Uterus (tissue), 2 donors: ENCODE results near the gene COL4A2.

Experiments used
- POLR2A ChIP-seq, 2 donors: fragments of 450-650 bp; IDR thresholded peaks; one replicate each; pipeline ENCODE4 v1.6.1; 2016; ENCODE audit warnings: antibody characterized with exemption in 2 of 2, mild to moderate bottlenecking in 1 of 2, moderate library complexity in 1 of 2
- TF ChIP-seq, protein P1 (sequence below), 4 experiments: fragments of 200-600 bp in 2 of 4; fragments of 450-650 bp in 2 of 4; sonication (generic) in 2 of 4; IDR thresholded peaks; one replicate each; pipeline ENCODE4 v1.5.1; 2016 to 2019; ENCODE audit warnings: antibody characterized with exemption in 4 of 4, mild to moderate bottlenecking in 2 of 4, moderate library complexity in 1 of 4

DNA sequence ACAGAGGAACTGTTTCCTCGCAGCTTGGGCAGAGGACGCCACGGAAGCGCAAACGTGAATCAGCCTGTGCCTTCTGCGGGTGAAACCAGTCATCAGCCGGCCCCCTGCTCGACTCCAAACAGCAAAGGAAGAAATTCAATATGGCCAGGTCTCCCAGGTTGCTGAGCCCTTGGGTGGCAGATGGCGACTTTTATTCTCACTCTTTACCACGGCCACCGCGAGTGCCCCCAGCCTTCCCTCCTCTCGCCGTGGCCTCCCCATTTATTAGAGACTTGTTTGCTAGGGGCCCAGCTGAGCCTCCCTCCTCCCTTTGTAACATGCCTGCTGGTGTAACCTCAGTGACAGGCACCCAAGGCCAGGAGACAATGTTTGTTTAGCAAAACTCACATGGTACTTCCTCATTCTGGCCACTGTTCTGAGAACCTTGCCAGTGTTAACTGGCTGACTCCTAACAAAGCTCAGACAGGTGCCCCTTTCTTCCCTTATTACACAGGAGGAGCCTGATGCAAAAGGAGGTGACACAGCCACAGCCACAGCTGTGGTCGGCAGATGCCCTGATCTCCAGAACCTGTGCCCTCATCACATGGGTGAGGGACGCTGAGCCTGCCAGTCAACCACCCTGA, 248.6 kb downstream of the COL4A2 start:
- TF ChIP-seq, protein P1, sequence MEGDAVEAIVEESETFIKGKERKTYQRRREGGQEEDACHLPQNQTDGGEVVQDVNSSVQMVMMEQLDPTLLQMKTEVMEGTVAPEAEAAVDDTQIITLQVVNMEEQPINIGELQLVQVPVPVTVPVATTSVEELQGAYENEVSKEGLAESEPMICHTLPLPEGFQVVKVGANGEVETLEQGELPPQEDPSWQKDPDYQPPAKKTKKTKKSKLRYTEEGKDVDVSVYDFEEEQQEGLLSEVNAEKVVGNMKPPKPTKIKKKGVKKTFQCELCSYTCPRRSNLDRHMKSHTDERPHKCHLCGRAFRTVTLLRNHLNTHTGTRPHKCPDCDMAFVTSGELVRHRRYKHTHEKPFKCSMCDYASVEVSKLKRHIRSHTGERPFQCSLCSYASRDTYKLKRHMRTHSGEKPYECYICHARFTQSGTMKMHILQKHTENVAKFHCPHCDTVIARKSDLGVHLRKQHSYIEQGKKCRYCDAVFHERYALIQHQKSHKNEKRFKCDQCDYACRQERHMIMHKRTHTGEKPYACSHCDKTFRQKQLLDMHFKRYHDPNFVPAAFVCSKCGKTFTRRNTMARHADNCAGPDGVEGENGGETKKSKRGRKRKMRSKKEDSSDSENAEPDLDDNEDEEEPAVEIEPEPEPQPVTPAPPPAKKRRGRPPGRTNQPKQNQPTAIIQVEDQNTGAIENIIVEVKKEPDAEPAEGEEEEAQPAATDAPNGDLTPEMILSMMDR (IDR thresholded peaks at IDR 0.05) = no peak
- no peak for TF ChIP-seq POLR2A (IDR thresholded peaks at IDR 0.05)
